ENCODE data around the gene CCDC142.
A peak's percentile ranks its signal among the peaks of the same experiment; 100 is the strongest.

CCDC142 gene

GRCh38 chr2:74514368-74515270 lies 31.8 kb upstream of the CCDC142 start, which contains the start of gene TLX2:
TSS of gene TLX2 (plus strand) at chr2:74514450. CDS start at chr2:74514807, 357 bp downstream.
- DNase-seq: no peak

- peak; percentile 16 for DNase-seq
Measured at GRCh38 chr2:74513605-74514367, 31.0 kb upstream of the CCDC142 start.

- DNase-seq: no peak
Measured at GRCh38 chr2:74512744-74513604, 30.2 kb upstream of the CCDC142 start.

GRCh38 chr2:74511104-74511989 lies 28.5 kb upstream of the CCDC142 start:
- DNase-seq: no peak

- DNase-seq: no peak
Measured at GRCh38 chr2:74510272-74510671, 27.5 kb upstream of the CCDC142 start.

- DNase-seq: peak; percentile 51
Measured at GRCh38 chr2:74507926-74508520, 25.2 kb upstream of the CCDC142 start.

GRCh38 chr2:74507145-74507925 lies 24.5 kb upstream of the CCDC142 start, which contains the start of gene PCGF1:
TSS of gene PCGF1 (minus strand) at chr2:74507695. CDS start at chr2:74507668, 27 bp downstream.
- peak; percentile 95 for DNase-seq

GRCh38 chr2:74505448-74506246 lies 22.8 kb upstream of the CCDC142 start:
- no peak for DNase-seq

- no peak for DNase-seq
Measured at GRCh38 chr2:74504591-74504990, 21.8 kb upstream of the CCDC142 start.

- DNase-seq: no peak
Measured at GRCh38 chr2:74503506-74504475, 21.0 kb upstream of the CCDC142 start.

GRCh38 chr2:74502720-74503505 lies 20.1 kb upstream of the CCDC142 start:
- no peak for DNase-seq

- DNase-seq: no peak
Measured at GRCh38 chr2:74502147-74502719, 19.4 kb upstream of the CCDC142 start.

- DNase-seq: no peak
Measured at GRCh38 chr2:74501335-74502071, 18.7 kb upstream of the CCDC142 start.

- DNase-seq: no peak
Measured at GRCh38 chr2:74500578-74500946, 17.8 kb upstream of the CCDC142 start.

- no peak for DNase-seq
Measured at GRCh38 chr2:74499940-74500577, 17.3 kb upstream of the CCDC142 start.

Measured in NCI-H1105 treated with DMSO at 0.1 percent for 48 hours (cell line).